Mammary microvascular endothelial cell (primary cell): ENCODE measurements around the gene TIMM17B. TPM values are rescaled to one million over a fixed set of nuclear protein-coding genes. Genes with fewer than 3 reads are reported as not detected.

Experiments
- total RNA-seq: library from RNA; depleted of rRNA; stranded (reverse); fragments of >200 nt; gene quantifications from 2 replicates; pipeline ENCODE4 v1.2.3, GENCODE V29; 2015

The TIMM17B gene
- 40.8 and 41.9 TPM in 2 replicates for total RNA-seq

GRCh38 chrX:48897625-48898306 lies at the start of gene TIMM17B, which contains the start of gene PQBP1:
Gene TIMM17B (minus strand): TSS chrX:48897768. CDS start chrX:48897749, 19 bp downstream.
Gene PQBP1 (plus strand): TSS chrX:48897930. CDS start chrX:48898510, 580 bp downstream.

GRCh38 chrX:48918643-48919340 lies 21.2 kb upstream of the TIMM17B start, which contains the start of gene PIM2:
Gene PIM2 (minus strand): TSS chrX:48919024. CDS start chrX:48918834, 190 bp downstream.

GRCh38 chrX:48911412-48912182 lies 14.0 kb upstream of the TIMM17B start, which contains the start of gene SLC35A2:
Gene SLC35A2 (minus strand): TSS chrX:48911646. CDS start chrX:48911636, 10 bp downstream.

Other genes starting within 250 kb of the TIMM17B start
- 0.13 TPM in 1 of 2 replicates, not detected in the other for gene WAS, start 214.0 kb downstream of the TIMM17B start, total RNA-seq
- gene SUV39H1, start 201.0 kb downstream of the TIMM17B start, total RNA-seq = 17.7 and 17.8 TPM in 2 replicates
- gene GLOD5, start 136.0 kb downstream of the TIMM17B start, total RNA-seq = not detected in 2 replicates
- not detected in 2 replicates for gene GATA1, start 111.2 kb downstream of the TIMM17B start, total RNA-seq
- gene HDAC6, start 95.7 kb downstream of the TIMM17B start, total RNA-seq = 43.0 and 45.5 TPM in 2 replicates
- not detected in 2 replicates for gene ERAS, start 71.3 kb downstream of the TIMM17B start, total RNA-seq
- gene PCSK1N, start 62.2 kb downstream of the TIMM17B start, total RNA-seq = not detected in 2 replicates
- gene PQBP1, start 162 bp upstream of the TIMM17B start, total RNA-seq = 65.1 and 81.8 TPM in 2 replicates
- gene SLC35A2, start 13.9 kb upstream of the TIMM17B start, total RNA-seq = 21.2 and 21.4 TPM in 2 replicates
- 5.7 and 7.5 TPM in 2 replicates for gene PIM2, start 21.3 kb upstream of the TIMM17B start, total RNA-seq
- 28.5 and 34.8 TPM in 2 replicates for gene OTUD5, start 59.8 kb upstream of the TIMM17B start, total RNA-seq
- 0.05 TPM in 1 of 2 replicates, not detected in the other for gene KCND1, start 74.1 kb upstream of the TIMM17B start, total RNA-seq
- 16.4 and 18.7 TPM in 2 replicates for gene GRIPAP1, start 104.5 kb upstream of the TIMM17B start, total RNA-seq
- gene TFE3, start 145.6 kb upstream of the TIMM17B start, total RNA-seq = 52.4 and 62.2 TPM in 2 replicates
- 0.69 and 1.1 TPM in 2 replicates for gene CCDC120, start 161.2 kb upstream of the TIMM17B start, total RNA-seq
- 11.3 and 11.8 TPM in 2 replicates for gene PRAF2, start 176.2 kb upstream of the TIMM17B start, total RNA-seq
- gene WDR45, start 182.1 kb upstream of the TIMM17B start, total RNA-seq = 30.8 and 31.4 TPM in 2 replicates
- gene GPKOW, start 226.0 kb upstream of the TIMM17B start, total RNA-seq = 30.2 and 30.4 TPM in 2 replicates